BJ (cell line): ENCODE measurements around the gene AKT2. TPM values are rescaled to one million over a fixed set of nuclear protein-coding genes. Genes with fewer than 3 reads are reported as not detected.

Experiments used
- CTCF ChIA-PET: fragments of 350-600 bp; formaldehyde crosslinking; extraction: SDS; loops from one replicate; lab custom pipeline; 2021; ENCODE audit warnings: antibody characterized with exemption, inconsistent platforms; lab: Yijun Ruan, JAX
- POLR2A ChIA-PET: fragments of 300-600 bp; sonication (Branson Sonifier 250); formaldehyde crosslinking; extraction: SDS; loops from one replicate; lab custom pipeline; 2021; ENCODE audit warnings: antibody characterized with exemption; lab: Charles Lee
- DNase-seq: peaks from one replicate; pipeline ENCODE4 v3.0.0-alpha.2; 2011; ENCODE audit warnings: low read depth
- H3K27me3 ChIP-seq: 2 replicates; pipeline ENCODE4 v1.6.0; 2011; ENCODE audit warnings: low read length; ENCODE audit not compliant: control insufficient read depth, insufficient read depth
- H3K36me3 ChIP-seq: 2 replicates; pipeline ENCODE4 v1.5.1; 2011; ENCODE audit warnings: low read length; ENCODE audit not compliant: control insufficient read depth, insufficient read depth
- H3K4me3 ChIP-seq: 2 replicates; pipeline ENCODE4 v1.5.1; 2011; ENCODE audit warnings: low read depth, mild to moderate bottlenecking, control low read depth, low read length
- CTCF ChIP-seq: IDR thresholded peaks from 2 replicates; pipeline ENCODE4 v1.5.1; 2011; ENCODE audit warnings: low read depth, mild to moderate bottlenecking, control low read depth, inconsistent platforms, low read length, moderate library complexity; ENCODE audit not compliant: insufficient read depth
- polyA plus RNA-seq: library from polyadenylated mRNA; depleted of rRNA; stranded (reverse); fragments of >200 nt; gene quantifications from 2 replicates; pipeline ENCODE4 v1.2.3, GENCODE V29; 2011

The AKT2 gene
- polyA plus RNA-seq, 1 experiment, result 162 TPM

- ChIA-PET CTCF (no interaction called here), POLR2A (no interaction called here)
- DNase-seq, result no peak
- Histone ChIP-seq H3K27me3 (peaks cover 14% of the 10 kb centered on the region), H3K4me3 (no peak overlapping the region), H3K36me3 (no peaks in the 10 kb centered on the region; the same call in 1 of the 2 replicates)
- TF ChIP-seq CTCF, result no peak
These were observed 69.0 kb downstream of the AKT2 start for GRCh38 chr19:40216013-40216776.

GRCh38 chr19:40214936-40215335 is 70.2 kb downstream of the AKT2 start:
- POLR2A ChIA-PET, result no interaction called here
- no peak for DNase-seq
- peaks cover 14% of the 10 kb centered on the region for H3K27me3 ChIP-seq
- TF ChIP-seq CTCF, result no peak
- no peak overlapping the region for H3K4me3 ChIP-seq
- CTCF ChIA-PET, result no interaction called here
- H3K36me3 ChIP-seq, result no peaks in the 10 kb centered on the region; the same call in 1 of the 2 replicates

GRCh38 chr19:40213882-40214570 is 71.1 kb downstream of the AKT2 start:
- ChIA-PET CTCF (no interaction called here), POLR2A (no interaction called here)
- DNase-seq, result no peak
- no peak for TF ChIP-seq CTCF
- Histone ChIP-seq H3K4me3 (no peak overlapping the region), H3K27me3 (peaks cover 14% of the 10 kb centered on the region), H3K36me3 (no peaks in the 10 kb centered on the region; the same call in none of the 2 replicates)

GRCh38 chr19:40213251-40213829 is 71.8 kb downstream of the AKT2 start:
- no peak for TF ChIP-seq CTCF
- Histone ChIP-seq H3K4me3 (no peak overlapping the region), H3K36me3 (peaks cover 2% of the 10 kb centered on the region), H3K27me3 (peaks cover 14% of the 10 kb centered on the region)
- no peak for DNase-seq
- POLR2A ChIA-PET, result no interaction called here
- CTCF ChIA-PET, result no interaction called here

- Histone ChIP-seq H3K4me3 (no peak overlapping the region), H3K36me3 (peaks cover 3% of the 10 kb centered on the region), H3K27me3 (no peaks in the 10 kb centered on the region)
- no peak for TF ChIP-seq CTCF
- CTCF ChIA-PET, result interaction anchor here (1.2 kb wide), 1 partner anchor 68 kb away, joined by 4 read pairs; no protein-coding TSS in a partner anchor
- POLR2A ChIA-PET, result no interaction called here
- DNase-seq, result no peak
These were observed 74.3 kb downstream of the AKT2 start for GRCh38 chr19:40210889-40211288.
